GM21423 (cell line): ENCODE data around the gene CYP4F22.
"Not testable (repeated sequence)": the region's sequence is repeated elsewhere in the genome, so short reads cannot be mapped to it uniquely, and the experiment has no call there.

ENCODE experiments used
- ATAC-seq: cut with Tn5 transposase; IDR thresholded peaks from one replicate; pipeline ENCODE4 v1.9.1; 2021; ENCODE audit warnings: mild to moderate bottlenecking, moderate library complexity; ENCODE audit not compliant: unreplicated experiment

The CYP4F22 gene

GRCh38 chr19:15488489-15489226, 19.7 kb upstream of the CYP4F22 start:
- ATAC-seq: no peak

- no peak for ATAC-seq
Observed at GRCh38 chr19:15495151-15495550, 13.2 kb upstream of the CYP4F22 start.

- no peak for ATAC-seq
Observed at GRCh38 chr19:15498156-15498858, 10.0 kb upstream of the CYP4F22 start.

GRCh38 chr19:15498910-15499309, 9.4 kb upstream of the CYP4F22 start:
- ATAC-seq: no peak

GRCh38 chr19:15501596-15501995, 6.7 kb upstream of the CYP4F22 start:
- no peak for ATAC-seq

GRCh38 chr19:15502264-15502663, 6.1 kb upstream of the CYP4F22 start:
- no peak for ATAC-seq

- ATAC-seq: no peak
Observed at GRCh38 chr19:15506074-15506571, 2.2 kb upstream of the CYP4F22 start.

GRCh38 chr19:15507068-15508034, 974 bp upstream of the CYP4F22 start:
- no peak for ATAC-seq

- no peak for ATAC-seq
Observed at GRCh38 chr19:15511671-15512424, 3.5 kb downstream of the CYP4F22 start.

GRCh38 chr19:15515227-15515625, 6.9 kb downstream of the CYP4F22 start:
- not testable (repeated sequence) for ATAC-seq

GRCh38 chr19:15516363-15516762, 8.0 kb downstream of the CYP4F22 start:
- ATAC-seq: no peak

- no peak for ATAC-seq
Observed at GRCh38 chr19:15517778-15518177, 9.5 kb downstream of the CYP4F22 start.

GRCh38 chr19:15519433-15519976, 11.2 kb downstream of the CYP4F22 start:
- no peak for ATAC-seq

GRCh38 chr19:15524781-15525180, 16.5 kb downstream of the CYP4F22 start:
- no peak for ATAC-seq

GRCh38 chr19:15525291-15525690, 17.0 kb downstream of the CYP4F22 start:
- no peak for ATAC-seq

- no peak for ATAC-seq
Observed at GRCh38 chr19:15526408-15526807, 18.1 kb downstream of the CYP4F22 start.

GRCh38 chr19:15527705-15528104, 19.4 kb downstream of the CYP4F22 start:
- no peak for ATAC-seq

- ATAC-seq: no peak
Observed at GRCh38 chr19:15529774-15530372, 21.5 kb downstream of the CYP4F22 start.

- no peak for ATAC-seq
Observed at GRCh38 chr19:15532779-15533521, 24.6 kb downstream of the CYP4F22 start.
